Fibroblast of upper back skin (primary cell): Measurements from ENCODE around the gene REC114.

ENCODE experiments used
- DNase-seq: peaks from one replicate; pipeline ENCODE4 v3.0.0-alpha.2; 2013

REC114 gene

DNA sequence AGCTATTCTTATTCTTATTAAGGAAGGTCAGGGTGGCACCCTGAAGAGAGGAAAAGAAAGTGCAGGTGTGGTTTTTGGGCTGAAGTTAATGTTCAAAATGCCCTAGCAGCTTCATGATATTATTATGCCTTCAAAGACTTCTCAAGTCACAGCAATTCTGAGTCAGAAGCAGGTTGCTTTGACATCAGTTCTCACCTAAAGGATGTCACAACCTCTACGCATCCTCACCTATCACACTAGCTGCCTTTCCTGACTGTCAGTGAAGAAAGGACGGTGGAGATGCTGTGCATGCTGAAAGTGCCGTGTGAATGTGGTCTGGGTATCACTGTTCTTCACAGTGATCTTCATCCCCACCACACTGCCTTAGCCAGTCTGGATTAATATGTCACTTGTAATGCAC lies 140.6 kb downstream of the REC114 start:
- no peak for DNase-seq

DNA sequence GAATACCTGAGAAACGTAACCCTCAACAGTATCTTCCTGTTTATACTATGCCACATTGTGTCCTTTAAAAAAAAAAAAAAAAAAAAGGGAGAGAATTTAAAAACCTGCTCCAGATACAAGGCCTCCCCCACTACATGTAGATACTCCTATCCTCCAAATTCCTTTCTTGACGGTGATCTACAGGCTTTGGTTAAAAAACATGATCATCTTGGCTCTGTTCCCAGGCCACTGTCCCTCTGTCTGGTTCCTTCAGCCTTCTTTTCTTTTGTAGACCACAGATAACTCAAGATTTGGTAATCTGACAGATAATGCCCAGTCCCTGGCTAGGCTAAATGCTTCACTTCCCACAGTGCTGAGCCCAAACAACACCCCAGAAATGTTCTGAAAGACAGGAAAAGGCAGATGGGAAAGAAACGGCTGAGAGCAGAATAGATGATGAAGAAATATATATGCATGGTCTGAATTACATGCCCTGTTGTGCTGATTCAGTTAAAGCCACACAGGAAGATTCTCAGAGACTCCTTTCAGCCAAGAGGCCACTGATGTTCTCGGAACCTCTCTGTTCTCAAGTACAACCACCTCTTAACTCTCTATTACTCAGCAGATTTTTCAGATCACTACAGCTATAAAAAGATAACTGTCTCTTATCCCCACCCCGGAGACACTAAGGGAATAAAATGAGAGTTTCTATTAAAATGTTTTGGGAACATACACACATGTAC lies 141.9 kb downstream of the REC114 start:
- DNase-seq, result peak; percentile 28

- no peak for DNase-seq
Observed at GRCh38 chr15:73585871-73586654, 143.1 kb downstream of the REC114 start.

DNA sequence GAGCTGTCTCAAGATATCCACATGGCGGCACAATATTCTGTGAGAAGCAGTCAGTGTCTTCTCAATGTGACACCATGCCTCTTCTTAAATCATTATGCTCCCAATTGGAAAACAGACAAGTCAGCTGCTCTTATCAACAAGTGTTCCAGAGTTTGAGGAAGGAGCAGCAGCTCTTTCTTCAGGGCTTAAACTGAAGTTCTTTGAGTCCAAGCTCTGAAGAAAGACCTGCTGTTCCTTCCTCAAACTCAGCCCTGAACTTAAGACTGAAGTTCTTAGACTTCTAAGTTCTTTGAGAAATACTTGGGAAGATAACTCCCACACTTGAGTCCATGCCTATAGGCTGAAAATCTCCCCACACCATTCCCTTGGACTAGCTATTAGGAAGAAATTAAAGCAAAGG lies 146.8 kb downstream of the REC114 start:
- no peak for DNase-seq

GRCh38 chr15:73590263-73590662 lies 147.3 kb downstream of the REC114 start:
- DNase-seq, result no peak

DNA sequence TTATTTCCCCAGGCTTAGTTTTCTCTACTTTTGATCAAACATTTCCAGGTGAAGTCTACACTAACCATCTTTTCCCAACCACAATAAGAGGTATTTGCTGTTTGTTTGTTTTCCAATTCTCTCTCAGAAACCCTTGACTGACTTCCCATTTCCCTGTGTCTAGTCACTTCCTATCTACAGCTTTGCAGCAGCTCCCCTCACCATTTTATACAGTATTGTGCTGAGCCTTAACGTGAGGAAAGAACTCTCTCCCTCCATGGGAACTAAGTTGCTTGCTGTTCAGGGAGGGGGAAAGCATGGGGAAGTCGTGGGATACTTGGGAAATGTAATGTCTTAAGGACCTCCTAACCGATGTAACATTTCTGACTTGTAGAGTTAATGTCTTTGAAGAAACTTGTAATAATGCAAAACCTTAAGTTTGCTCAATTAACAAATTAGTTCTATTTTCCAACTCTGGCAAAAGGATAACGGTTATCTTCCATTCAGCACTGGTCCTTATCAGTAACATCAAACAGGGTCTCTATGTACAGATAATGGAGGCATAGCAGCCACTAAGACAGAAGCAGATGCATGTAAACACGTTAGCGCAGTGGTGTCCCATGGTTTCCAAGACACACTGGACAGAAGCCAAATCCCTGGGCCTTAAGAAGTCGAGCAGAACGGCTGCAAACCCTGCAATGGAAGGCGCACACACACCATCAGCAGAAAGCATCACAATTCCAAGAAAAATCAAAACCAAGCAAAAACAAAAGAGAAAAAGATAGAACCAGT lies 150.5 kb downstream of the REC114 start:
- DNase-seq, result no peak

DNA sequence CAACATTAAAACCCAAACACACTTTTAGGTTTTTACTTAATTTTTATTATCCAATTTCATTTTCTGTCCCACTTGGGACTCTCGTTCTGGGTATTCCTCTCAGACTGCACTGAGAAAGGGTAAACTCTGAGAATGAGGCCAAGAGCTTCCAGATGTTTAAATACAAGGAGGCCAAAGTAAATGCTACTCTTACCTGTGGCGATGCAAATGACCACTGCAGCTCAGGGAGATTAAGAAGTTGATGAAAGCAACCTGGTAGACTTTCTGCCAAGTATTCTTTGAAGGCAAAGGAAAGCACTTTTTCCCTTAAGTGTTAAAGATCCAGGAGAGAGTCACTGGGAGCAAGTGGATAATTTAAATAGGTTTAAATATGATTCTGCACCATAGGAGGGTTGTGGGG lies 151.1 kb downstream of the REC114 start:
- DNase-seq, result no peak

DNA sequence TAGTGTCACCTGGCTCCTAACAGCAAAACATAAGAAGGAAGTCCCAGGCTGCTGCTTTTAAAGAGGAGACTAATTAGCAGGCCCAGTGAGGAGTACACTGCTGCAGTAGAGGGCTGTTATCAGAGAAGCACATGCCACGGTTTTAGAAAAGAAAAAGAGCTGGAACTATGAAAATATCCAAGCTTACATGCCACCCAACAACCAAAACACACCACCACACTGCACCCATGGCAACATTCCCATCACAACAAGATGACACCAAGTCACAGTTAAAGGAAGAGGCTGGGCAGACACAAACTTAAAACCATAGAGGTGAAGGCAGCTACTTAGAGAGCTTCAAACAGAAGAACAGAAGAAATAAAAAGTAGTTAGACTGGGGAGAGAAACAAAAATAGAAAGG lies 153.2 kb downstream of the REC114 start:
- no peak for DNase-seq

GRCh38 chr15:73597036-73597638 lies 154.2 kb downstream of the REC114 start:
- DNase-seq, result no peak

DNA sequence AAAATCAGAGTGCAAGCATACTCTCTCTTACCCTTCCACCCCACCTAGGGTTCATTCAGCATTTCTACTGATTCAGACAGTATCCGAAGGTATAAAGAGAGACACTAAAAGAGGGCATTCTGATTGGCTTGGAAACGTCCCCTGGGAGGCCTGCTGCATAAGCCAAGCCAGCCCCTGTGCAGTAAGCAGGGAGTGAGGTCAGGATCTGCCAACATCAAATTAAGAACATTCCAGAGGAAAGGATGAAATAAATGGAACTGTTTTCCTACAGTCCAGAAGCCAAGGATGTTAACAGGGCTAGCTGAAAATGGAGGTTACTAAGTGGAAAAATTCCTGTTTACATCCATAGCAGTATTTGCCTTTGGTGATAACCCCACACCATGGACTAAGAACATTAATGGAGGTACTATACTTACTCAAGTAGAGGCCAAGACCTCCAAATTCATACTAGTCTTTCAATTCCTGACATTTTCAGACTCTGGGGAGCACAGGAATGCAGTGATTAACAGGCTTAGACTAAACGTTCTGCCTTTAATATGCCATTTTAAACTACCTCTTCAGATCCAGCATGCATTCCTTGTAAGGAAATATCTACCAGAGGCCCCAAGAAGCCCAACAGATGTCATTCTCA lies 155.7 kb downstream of the REC114 start:
- DNase-seq, result peak; percentile 83

GRCh38 chr15:73599934-73600333 lies 157.0 kb downstream of the REC114 start:
- no peak for DNase-seq

- no peak for DNase-seq
Observed at GRCh38 chr15:73600413-73601335, 157.7 kb downstream of the REC114 start.

- DNase-seq, result peak; percentile 74
Observed at GRCh38 chr15:73601451-73602445, 158.8 kb downstream of the REC114 start.

DNA sequence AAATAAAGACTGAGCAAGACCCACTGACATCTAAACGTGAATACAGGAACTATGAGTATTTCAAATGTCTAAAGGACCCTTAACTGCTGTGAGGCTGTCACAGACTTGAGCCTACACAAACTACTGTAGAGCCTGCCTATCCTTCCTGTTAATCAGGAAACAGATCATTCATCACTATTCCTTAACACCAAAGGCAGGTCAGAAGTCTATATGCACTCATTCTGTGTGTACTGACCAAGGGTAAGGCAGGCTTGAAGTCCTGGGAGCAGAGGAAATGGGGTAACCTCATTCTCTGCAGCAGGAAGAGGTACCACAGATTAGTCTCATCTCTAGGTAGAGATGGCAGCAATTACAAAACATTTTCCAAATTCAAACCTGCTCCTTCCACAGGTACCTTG lies 159.5 kb downstream of the REC114 start:
- no peak for DNase-seq

GRCh38 chr15:73602992-73603391 lies 160.0 kb downstream of the REC114 start:
- no peak for DNase-seq

DNA sequence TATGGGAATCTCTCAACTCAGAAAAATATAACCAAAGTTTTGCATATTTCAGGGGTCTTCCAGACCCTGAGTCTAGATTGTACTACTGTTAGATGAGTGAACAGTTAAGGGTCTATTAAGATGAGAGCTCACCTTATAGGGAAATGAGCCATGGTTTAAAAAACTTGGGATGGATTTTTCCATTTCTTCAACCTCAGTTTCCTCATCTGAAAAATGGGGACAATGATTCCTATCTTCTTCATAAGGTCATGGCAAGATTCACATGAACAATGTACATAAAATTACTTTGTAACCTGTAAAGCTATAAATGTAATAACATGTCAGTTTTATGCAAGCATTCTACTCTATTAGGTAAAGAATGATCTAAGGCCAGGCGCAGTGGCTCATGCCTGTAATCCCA lies 161.5 kb downstream of the REC114 start:
- no peak for DNase-seq

GRCh38 chr15:73605759-73606436 lies 162.9 kb downstream of the REC114 start:
- DNase-seq, result no peak

GRCh38 chr15:73607405-73607804 lies 164.4 kb downstream of the REC114 start:
- DNase-seq, result no peak

- DNase-seq, result no peak
Observed at GRCh38 chr15:73607843-73608242, 164.9 kb downstream of the REC114 start.

- DNase-seq, result no peak
Observed at GRCh38 chr15:73608475-73608874, 165.5 kb downstream of the REC114 start.
